ENCODE data around the gene AMBP.

The AMBP gene

GRCh38 chr9:114112778-114113584 lies 34.9 kb upstream of the AMBP start:
- DNase-seq = peak in 3 of 56 donors; percentile 17 to 27 (median 26)

GRCh38 chr9:114112325-114112724 lies 34.2 kb upstream of the AMBP start:
- no peak for DNase-seq

- DNase-seq = no peak
These were observed 32.1 kb upstream of the AMBP start for GRCh38 chr9:114110180-114110579.

- no peak for DNase-seq
These were observed 31.0 kb upstream of the AMBP start for GRCh38 chr9:114109124-114109523.

- DNase-seq = peak in 52 of 56 donors; percentile 16 to 88 (median 67)
These were observed 30.1 kb upstream of the AMBP start for GRCh38 chr9:114108016-114108833.

GRCh38 chr9:114107286-114108001 lies 29.3 kb upstream of the AMBP start:
- DNase-seq = no peak

GRCh38 chr9:114105236-114105635 lies 27.1 kb upstream of the AMBP start:
- DNase-seq = no peak

- no peak for DNase-seq
These were observed 24.4 kb upstream of the AMBP start for GRCh38 chr9:114102484-114102883.

- DNase-seq = no peak
These were observed 22.4 kb upstream of the AMBP start for GRCh38 chr9:114100536-114100935.

- DNase-seq = no peak
These were observed 21.7 kb upstream of the AMBP start for GRCh38 chr9:114099669-114100270.

- DNase-seq = no peak
These were observed 21.0 kb upstream of the AMBP start, which contains the start of gene KIF12 for GRCh38 chr9:114098936-114099668. TSS of gene KIF12 (minus strand) at chr9:114099292. CDS start at chr9:114099276, 16 bp downstream.

GRCh38 chr9:114098021-114098935 lies 20.2 kb upstream of the AMBP start:
- peak in 26 of 56 donors; percentile 5 to 85 (median 26) for DNase-seq

GRCh38 chr9:114097613-114098020 lies 19.5 kb upstream of the AMBP start:
- DNase-seq = peak in 4 of 56 donors; percentile 4 to 53 (median 30)

GRCh38 chr9:114096866-114097612 lies 18.9 kb upstream of the AMBP start:
- no peak for DNase-seq

GRCh38 chr9:114096041-114096511 lies 18.0 kb upstream of the AMBP start:
- DNase-seq = no peak

- no peak for DNase-seq
These were observed 16.9 kb upstream of the AMBP start for GRCh38 chr9:114094971-114095370.

- no peak for DNase-seq
These were observed 15.8 kb upstream of the AMBP start for GRCh38 chr9:114093761-114094505.

GRCh38 chr9:114093031-114093471 lies 15.0 kb upstream of the AMBP start:
- DNase-seq = no peak

Measured in nucleus accumbens (tissue), 56 donors.